Measurements from ENCODE around the gene GMPPA.

The GMPPA gene

GRCh38 chr2:219494952-219495530, 3.6 kb upstream of the GMPPA start:
- Mint-ChIP-seq H3K9me3 (no peaks in the 10 kb centered on the region), H3K36me3 (ENCODE audit: insufficient read depth) (peaks cover 12% of the 10 kb centered on the region), H3K4me1 (peaks cover 33% of the 10 kb centered on the region), H3K27me3 (peaks cover 81% of the 10 kb centered on the region), H3K4me3 (no peak overlapping the region), H3K27ac (ENCODE audit: low read depth) (no peak overlapping the region)
- ATAC-seq (replicated peaks; ENCODE audit: extremely low read depth, poor library complexity, severe bottlenecking) (no peak), DNase-seq (ENCODE audit: low spot score in 2 of 2) (no peak)

GRCh38 chr2:219495531-219496122, 3.1 kb upstream of the GMPPA start:
- Mint-ChIP-seq H3K27me3 (peaks cover 75% of the 10 kb centered on the region), H3K4me1 (peaks cover 37% of the 10 kb centered on the region), H3K36me3 (ENCODE audit: insufficient read depth) (peaks cover 12% of the 10 kb centered on the region), H3K9me3 (no peaks in the 10 kb centered on the region), H3K27ac (ENCODE audit: low read depth) (no peak overlapping the region), H3K4me3 (no peak overlapping the region)
- DNase-seq (ENCODE audit: low spot score in 2 of 2), result no peak
- no peak for ATAC-seq (replicated peaks; ENCODE audit: extremely low read depth, poor library complexity, severe bottlenecking)

GRCh38 chr2:219496247-219496824, 2.4 kb upstream of the GMPPA start:
- Mint-ChIP-seq H3K4me3 (peak overlapping the region; percentile 97), H3K9me3 (no peaks in the 10 kb centered on the region), H3K4me1 (peaks cover 39% of the 10 kb centered on the region), H3K27me3 (peaks cover 71% of the 10 kb centered on the region), H3K36me3 (ENCODE audit: insufficient read depth) (peaks cover 12% of the 10 kb centered on the region), H3K27ac (ENCODE audit: low read depth) (no peak overlapping the region)
- ATAC-seq (replicated peaks; ENCODE audit: extremely low read depth, poor library complexity, severe bottlenecking) (no peak), DNase-seq (ENCODE audit: low spot score in 2 of 2) (no peak)

GRCh38 chr2:219496825-219497494, 1.7 kb upstream of the GMPPA start:
- no peak overlapping the region for H3K27ac Mint-ChIP-seq (ENCODE audit: low read depth)
- H3K4me3 Mint-ChIP-seq, result peak overlapping the region; percentile 97
- no peaks in the 10 kb centered on the region for H3K9me3 Mint-ChIP-seq
- H3K36me3 Mint-ChIP-seq (ENCODE audit: insufficient read depth), result peaks cover 13% of the 10 kb centered on the region
- DNase-seq (ENCODE audit: low spot score in 2 of 2), result no peak
- peaks cover 67% of the 10 kb centered on the region for H3K27me3 Mint-ChIP-seq
- ATAC-seq (replicated peaks; ENCODE audit: extremely low read depth, poor library complexity, severe bottlenecking), result no peak
- H3K4me1 Mint-ChIP-seq, result peaks cover 45% of the 10 kb centered on the region

- H3K27me3 Mint-ChIP-seq, result peaks cover 59% of the 10 kb centered on the region
- H3K4me3 Mint-ChIP-seq, result peak overlapping the region; percentile 97
- peak overlapping the region; percentile 89 for H3K27ac Mint-ChIP-seq (ENCODE audit: low read depth)
- ATAC-seq (replicated peaks; ENCODE audit: extremely low read depth, poor library complexity, severe bottlenecking), result peak; percentile 5
- peaks cover 45% of the 10 kb centered on the region for H3K4me1 Mint-ChIP-seq
- H3K9me3 Mint-ChIP-seq, result no peaks in the 10 kb centered on the region
- no peak for DNase-seq (ENCODE audit: low spot score in 2 of 2)
- peaks cover 15% of the 10 kb centered on the region for H3K36me3 Mint-ChIP-seq (ENCODE audit: insufficient read depth)
Observed at GRCh38 chr2:219497495-219498279, 1.0 kb upstream of the GMPPA start.

- H3K36me3 Mint-ChIP-seq (ENCODE audit: insufficient read depth), result peaks cover 15% of the 10 kb centered on the region
- ATAC-seq (replicated peaks; ENCODE audit: extremely low read depth, poor library complexity, severe bottlenecking) (no peak), DNase-seq (ENCODE audit: low spot score in 2 of 2) (no peak)
- no peaks in the 10 kb centered on the region for H3K9me3 Mint-ChIP-seq
- peaks cover 46% of the 10 kb centered on the region for H3K27me3 Mint-ChIP-seq
- peak overlapping the region; percentile 89 for H3K27ac Mint-ChIP-seq (ENCODE audit: low read depth)
- H3K4me1 Mint-ChIP-seq, result peaks cover 45% of the 10 kb centered on the region
- peak overlapping the region; percentile 97 for H3K4me3 Mint-ChIP-seq
Observed at GRCh38 chr2:219499058-219499307, 292 bp downstream of the GMPPA start.

GRCh38 chr2:219499555-219499954, 864 bp downstream of the GMPPA start:
- peaks cover 45% of the 10 kb centered on the region for H3K4me1 Mint-ChIP-seq
- peak overlapping the region; percentile 89 for H3K27ac Mint-ChIP-seq (ENCODE audit: low read depth)
- peaks cover 41% of the 10 kb centered on the region for H3K27me3 Mint-ChIP-seq
- peaks cover 17% of the 10 kb centered on the region for H3K36me3 Mint-ChIP-seq (ENCODE audit: insufficient read depth)
- no peak for DNase-seq (ENCODE audit: low spot score in 2 of 2)
- H3K9me3 Mint-ChIP-seq, result no peaks in the 10 kb centered on the region
- no peak for ATAC-seq (replicated peaks; ENCODE audit: extremely low read depth, poor library complexity, severe bottlenecking)
- peak overlapping the region; percentile 97 for H3K4me3 Mint-ChIP-seq

GRCh38 chr2:219500135-219500534, 1.4 kb downstream of the GMPPA start:
- Mint-ChIP-seq H3K4me3 (peak overlapping the region; percentile 97), H3K27ac (ENCODE audit: low read depth) (no peak overlapping the region), H3K27me3 (peaks cover 35% of the 10 kb centered on the region), H3K9me3 (no peaks in the 10 kb centered on the region), H3K4me1 (peaks cover 45% of the 10 kb centered on the region), H3K36me3 (ENCODE audit: insufficient read depth) (peaks cover 19% of the 10 kb centered on the region)
- no peak for ATAC-seq (replicated peaks; ENCODE audit: extremely low read depth, poor library complexity, severe bottlenecking)
- no peak for DNase-seq (ENCODE audit: low spot score in 2 of 2)

- Mint-ChIP-seq H3K9me3 (no peaks in the 10 kb centered on the region), H3K4me3 (no peak overlapping the region), H3K4me1 (peaks cover 40% of the 10 kb centered on the region), H3K27ac (ENCODE audit: low read depth) (no peak overlapping the region), H3K27me3 (peaks cover 18% of the 10 kb centered on the region), H3K36me3 (ENCODE audit: insufficient read depth) (peaks cover 17% of the 10 kb centered on the region)
- ATAC-seq (replicated peaks; ENCODE audit: extremely low read depth, poor library complexity, severe bottlenecking), result no peak
- DNase-seq (ENCODE audit: low spot score in 2 of 2), result no peak
Observed at GRCh38 chr2:219501849-219502248, 3.2 kb downstream of the GMPPA start.

- peaks cover 34% of the 10 kb centered on the region for H3K4me1 Mint-ChIP-seq
- H3K27me3 Mint-ChIP-seq, result peaks cover 14% of the 10 kb centered on the region
- DNase-seq (ENCODE audit: low spot score in 2 of 2), result no peak
- no peak overlapping the region for H3K27ac Mint-ChIP-seq (ENCODE audit: low read depth)
- no peaks in the 10 kb centered on the region for H3K9me3 Mint-ChIP-seq
- H3K36me3 Mint-ChIP-seq (ENCODE audit: insufficient read depth), result peaks cover 17% of the 10 kb centered on the region
- no peak for ATAC-seq (replicated peaks; ENCODE audit: extremely low read depth, poor library complexity, severe bottlenecking)
- no peak overlapping the region for H3K4me3 Mint-ChIP-seq
Observed at GRCh38 chr2:219502618-219503017, 3.9 kb downstream of the GMPPA start.

GRCh38 chr2:219505585-219505984, 6.9 kb downstream of the GMPPA start:
- H3K9me3 Mint-ChIP-seq, result no peaks in the 10 kb centered on the region
- DNase-seq (ENCODE audit: low spot score in 2 of 2), result no peak
- H3K27me3 Mint-ChIP-seq, result peaks cover 23% of the 10 kb centered on the region
- peaks cover 20% of the 10 kb centered on the region for H3K4me1 Mint-ChIP-seq
- H3K27ac Mint-ChIP-seq (ENCODE audit: low read depth), result no peak overlapping the region
- H3K36me3 Mint-ChIP-seq (ENCODE audit: insufficient read depth), result peaks cover 12% of the 10 kb centered on the region
- no peak overlapping the region for H3K4me3 Mint-ChIP-seq
- no peak for ATAC-seq (replicated peaks; ENCODE audit: extremely low read depth, poor library complexity, severe bottlenecking)

GRCh38 chr2:219506153-219506801, 7.6 kb downstream of the GMPPA start:
- H3K4me1 Mint-ChIP-seq, result peaks cover 24% of the 10 kb centered on the region
- no peak for DNase-seq (ENCODE audit: low spot score in 2 of 2)
- H3K36me3 Mint-ChIP-seq (ENCODE audit: insufficient read depth), result peaks cover 12% of the 10 kb centered on the region
- ATAC-seq (replicated peaks; ENCODE audit: extremely low read depth, poor library complexity, severe bottlenecking), result no peak
- peaks cover 30% of the 10 kb centered on the region for H3K27me3 Mint-ChIP-seq
- H3K27ac Mint-ChIP-seq (ENCODE audit: low read depth), result no peak overlapping the region
- H3K9me3 Mint-ChIP-seq, result no peaks in the 10 kb centered on the region
- no peak overlapping the region for H3K4me3 Mint-ChIP-seq
